IPS-18c (cell line): ENCODE results near the gene COL27A1.
"Not testable (repeated sequence)": the region's sequence is repeated elsewhere in the genome, so short reads cannot be mapped to it uniquely, and the experiment has no call there.

ENCODE experiments used
- H3K4me3 ChIP-seq: 2 replicates; pipeline ENCODE4 v1.7.0; 2013; ENCODE audit warnings: low read depth, mild to moderate bottlenecking, low read length, moderate library complexity; ENCODE audit not compliant: insufficient read depth
- H3K9me3 ChIP-seq: one replicate; pipeline ENCODE4 v1.6.1; 2013; ENCODE audit warnings: mild to moderate bottlenecking, low read length, moderate library complexity; ENCODE audit not compliant: control insufficient read depth, insufficient read depth

COL27A1 gene

GRCh38 chr9:114121227-114122135, 33.9 kb upstream of the COL27A1 start:
- Histone ChIP-seq H3K4me3 (no peak overlapping the region), H3K9me3 (no peaks in the 10 kb centered on the region)

- Histone ChIP-seq H3K9me3 (no peaks in the 10 kb centered on the region), H3K4me3 (no peak overlapping the region)
These were observed 33.0 kb upstream of the COL27A1 start for GRCh38 chr9:114122136-114123027.

GRCh38 chr9:114123031-114123977, 32.0 kb upstream of the COL27A1 start:
- H3K9me3 ChIP-seq = no peaks in the 10 kb centered on the region
- no peak overlapping the region for H3K4me3 ChIP-seq

GRCh38 chr9:114124138-114124537, 31.2 kb upstream of the COL27A1 start:
- Histone ChIP-seq H3K4me3 (no peak overlapping the region), H3K9me3 (no peaks in the 10 kb centered on the region)

GRCh38 chr9:114124666-114125475, 30.5 kb upstream of the COL27A1 start:
- H3K4me3 ChIP-seq = no peak overlapping the region
- no peaks in the 10 kb centered on the region for H3K9me3 ChIP-seq

GRCh38 chr9:114125476-114126013, 29.8 kb upstream of the COL27A1 start:
- Histone ChIP-seq H3K4me3 (no peak overlapping the region), H3K9me3 (no peaks in the 10 kb centered on the region)

- Histone ChIP-seq H3K9me3 (no peaks in the 10 kb centered on the region), H3K4me3 (no peak overlapping the region)
These were observed 28.9 kb upstream of the COL27A1 start for GRCh38 chr9:114126247-114127060.

GRCh38 chr9:114128759-114129158, 26.6 kb upstream of the COL27A1 start:
- not testable (repeated sequence) for H3K4me3 ChIP-seq, H3K9me3 ChIP-seq

GRCh38 chr9:114130141-114130540, 25.2 kb upstream of the COL27A1 start:
- Histone ChIP-seq H3K4me3 (no peak overlapping the region), H3K9me3 (no peaks in the 10 kb centered on the region)

- no peaks in the 10 kb centered on the region for H3K9me3 ChIP-seq
- H3K4me3 ChIP-seq = no peak overlapping the region
These were observed 24.6 kb upstream of the COL27A1 start for GRCh38 chr9:114130624-114131277.

GRCh38 chr9:114131808-114132549, 23.4 kb upstream of the COL27A1 start:
- H3K9me3 ChIP-seq = no peaks in the 10 kb centered on the region
- no peak overlapping the region for H3K4me3 ChIP-seq

- Histone ChIP-seq H3K4me3 (no peak overlapping the region), H3K9me3 (no peaks in the 10 kb centered on the region)
These were observed 22.8 kb upstream of the COL27A1 start for GRCh38 chr9:114132550-114132918.

- no peaks in the 10 kb centered on the region for H3K9me3 ChIP-seq
- no peak overlapping the region for H3K4me3 ChIP-seq
These were observed 20.4 kb upstream of the COL27A1 start for GRCh38 chr9:114134827-114135396.

GRCh38 chr9:114137831-114138230, 17.5 kb upstream of the COL27A1 start:
- Histone ChIP-seq H3K9me3 (no peaks in the 10 kb centered on the region), H3K4me3 (no peak overlapping the region)
